Measurements from ENCODE around the gene CCSER2.
"Not testable (repeated sequence)": the region's sequence is repeated elsewhere in the genome, so short reads cannot be mapped to it uniquely, and the experiment has no call there.

The CCSER2 gene

DNA sequence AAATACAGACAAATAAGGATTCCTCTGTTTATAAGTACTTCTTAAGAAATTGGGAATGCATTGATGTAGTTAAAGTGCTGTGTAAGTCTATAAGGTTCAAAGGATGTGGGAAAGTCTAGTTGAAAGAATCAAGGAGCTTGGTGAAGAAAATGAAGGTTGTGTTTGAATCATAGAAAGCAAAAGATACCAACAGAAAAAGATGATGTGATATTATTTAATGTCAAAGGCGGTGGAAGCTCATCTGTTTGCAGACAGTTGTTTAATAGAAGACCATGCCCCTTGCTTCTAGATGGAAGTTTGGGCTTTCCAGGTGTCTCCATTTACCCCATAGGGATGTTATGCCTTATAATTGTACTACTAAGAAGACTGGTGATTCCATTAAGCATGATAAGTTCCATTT is 150.3 kb downstream of the CCSER2 start:
- Histone ChIP-seq H3K9me3 (no peaks in the 10 kb centered on the region), H3K27me3 (no peaks in the 10 kb centered on the region), H3K4me1 (no peaks in the 10 kb centered on the region), H3K4me3 (ENCODE audit: low read depth, low read length) (no peak overlapping the region), H3K36me3 (no peaks in the 10 kb centered on the region)
- TF ChIP-seq CTCF (IDR thresholded peaks at IDR 0.05; ENCODE audit: low read depth, low read length) = no peak
- no peak for DNase-seq

- DNase-seq = no peak
- Histone ChIP-seq H3K36me3 (no peaks in the 10 kb centered on the region), H3K4me3 (ENCODE audit: low read depth, low read length) (no peak overlapping the region), H3K4me1 (no peaks in the 10 kb centered on the region), H3K9me3 (no peaks in the 10 kb centered on the region), H3K27me3 (no peaks in the 10 kb centered on the region)
- no peak for TF ChIP-seq CTCF (IDR thresholded peaks at IDR 0.05; ENCODE audit: low read depth, low read length)
Measured at GRCh38 chr10:84484541-84484940, 156.2 kb downstream of the CCSER2 start.

- no peak for DNase-seq
- no peak for TF ChIP-seq CTCF (IDR thresholded peaks at IDR 0.05; ENCODE audit: low read depth, low read length)
- no peak overlapping the region for H3K4me3 ChIP-seq (ENCODE audit: low read depth, low read length)
- H3K9me3 ChIP-seq = no peaks in the 10 kb centered on the region; the same call in 1 of the 2 replicates
- no peaks in the 10 kb centered on the region for H3K36me3 ChIP-seq
- H3K4me1 ChIP-seq = peaks cover 7% of the 10 kb centered on the region
- H3K27me3 ChIP-seq = no peaks in the 10 kb centered on the region
Measured at GRCh38 chr10:84493361-84493760, 165.0 kb downstream of the CCSER2 start.

DNA sequence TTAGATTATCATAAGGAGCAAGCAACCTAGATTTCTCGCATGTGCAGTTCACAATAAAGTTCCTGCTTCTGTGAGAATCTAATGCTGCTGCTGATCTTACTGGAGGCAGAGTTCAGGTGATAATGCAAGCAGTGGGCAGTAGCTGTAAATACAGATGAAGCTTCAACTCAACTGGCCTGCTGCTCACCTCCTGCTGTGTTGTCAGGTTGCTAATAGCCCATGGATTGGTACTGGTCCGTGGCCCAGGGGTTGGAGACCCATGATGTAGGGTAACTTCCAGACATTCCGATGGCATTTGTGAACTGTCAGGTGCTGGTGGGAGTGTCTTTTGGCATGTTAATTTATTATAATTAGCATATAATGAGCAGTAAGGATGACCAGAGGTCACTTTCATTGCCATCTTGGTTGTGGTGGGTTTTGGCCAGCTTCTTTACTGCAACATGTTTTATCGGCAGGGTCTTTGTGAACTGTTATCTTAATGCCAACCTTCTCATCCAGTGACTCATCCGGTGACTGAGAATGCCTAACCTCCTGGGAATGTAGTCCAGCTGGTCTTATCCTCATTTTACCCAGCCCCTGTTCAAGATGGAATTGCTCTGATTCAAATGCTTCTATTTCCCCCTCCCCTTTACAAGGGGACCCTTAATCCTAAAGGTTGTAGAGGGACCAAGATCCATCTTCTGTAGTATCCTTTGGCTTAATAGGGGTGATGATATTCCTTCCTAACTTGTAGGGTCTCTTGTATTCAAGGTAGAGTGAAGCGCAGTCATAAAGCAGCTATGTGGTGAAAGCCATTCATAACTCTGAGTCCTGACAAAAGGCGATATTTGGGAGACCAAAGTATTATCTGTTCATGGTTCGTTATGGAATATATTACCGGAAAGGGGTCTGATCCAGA is 165.8 kb downstream of the CCSER2 start:
- TF ChIP-seq CTCF (IDR thresholded peaks at IDR 0.05; ENCODE audit: low read depth, low read length) = no peak
- no peak overlapping the region for H3K4me3 ChIP-seq (ENCODE audit: low read depth, low read length)
- H3K4me1 ChIP-seq = peaks cover 7% of the 10 kb centered on the region
- H3K27me3 ChIP-seq = no peaks in the 10 kb centered on the region
- H3K9me3 ChIP-seq = no peaks in the 10 kb centered on the region; the same call in 1 of the 2 replicates
- no peak for DNase-seq
- no peaks in the 10 kb centered on the region for H3K36me3 ChIP-seq

- Histone ChIP-seq H3K36me3 (no peaks in the 10 kb centered on the region), H3K9me3 (no peaks in the 10 kb centered on the region; the same call in 1 of the 2 replicates), H3K4me1 (peaks cover 7% of the 10 kb centered on the region), H3K4me3 (ENCODE audit: low read depth, low read length) (no peak overlapping the region), H3K27me3 (no peaks in the 10 kb centered on the region)
- no peak for DNase-seq
- TF ChIP-seq CTCF (IDR thresholded peaks at IDR 0.05; ENCODE audit: low read depth, low read length) = no peak
Measured at GRCh38 chr10:84494849-84495180, 166.4 kb downstream of the CCSER2 start.

DNA sequence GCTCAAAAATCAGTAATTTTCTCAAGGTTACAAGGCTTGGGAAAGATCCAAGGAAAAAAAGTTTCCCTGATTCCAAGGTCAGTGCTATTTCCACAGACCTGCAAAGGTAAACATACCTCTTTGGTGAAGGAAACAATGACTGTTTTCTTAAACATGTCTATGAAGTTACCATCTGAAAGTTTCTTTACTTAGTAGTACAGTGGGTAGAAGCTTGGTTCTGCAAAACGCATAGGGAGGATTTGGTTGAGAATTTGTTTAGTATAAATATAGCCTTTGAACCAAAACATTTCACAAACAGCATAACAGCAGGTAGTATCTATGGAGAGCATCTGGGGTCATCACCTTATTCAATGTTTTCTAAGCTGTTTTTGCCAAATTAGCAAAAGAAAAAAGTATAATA is 169.6 kb downstream of the CCSER2 start:
- H3K4me3 ChIP-seq (ENCODE audit: low read depth, low read length) = no peak overlapping the region

DNA sequence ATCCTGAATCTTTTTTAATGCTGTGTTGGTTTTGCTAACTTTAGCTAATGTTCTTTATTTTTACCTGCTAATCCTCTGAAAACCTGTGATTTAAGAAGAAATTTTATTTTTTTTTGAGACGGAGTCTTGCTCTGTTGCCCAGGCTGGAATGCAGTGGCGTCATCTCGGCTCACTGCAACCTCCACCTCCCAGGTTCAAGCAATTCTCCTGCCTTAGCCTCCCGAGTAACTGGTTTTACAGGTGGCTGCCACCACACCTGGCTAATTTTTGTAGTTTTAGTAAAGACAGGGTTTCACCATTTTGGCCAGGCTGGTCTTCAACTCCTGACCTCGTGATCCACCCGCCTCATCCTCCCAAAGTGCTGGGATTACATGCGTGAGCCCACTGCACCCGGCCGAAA is 170.7 kb downstream of the CCSER2 start:
- H3K9me3 ChIP-seq; H3K27me3 ChIP-seq; H3K4me3 ChIP-seq (ENCODE audit: low read depth, low read length); DNase-seq; H3K4me1 ChIP-seq; H3K36me3 ChIP-seq: not testable (repeated sequence)

More for the DNA sequence above, 169.6 kb downstream of the CCSER2 start:
- no peaks in the 10 kb centered on the region for H3K9me3 ChIP-seq
- H3K27me3 ChIP-seq = no peaks in the 10 kb centered on the region
- peaks cover 7% of the 10 kb centered on the region for H3K4me1 ChIP-seq
- DNase-seq = no peak
- no peak for TF ChIP-seq CTCF (IDR thresholded peaks at IDR 0.05; ENCODE audit: low read depth, low read length)
- no peaks in the 10 kb centered on the region for H3K36me3 ChIP-seq

All from BE2C (cell line).